ENCODE results near the gene GRK5. TPM values are rescaled to one million over a fixed set of nuclear protein-coding genes. Genes with fewer than 3 reads are reported as not detected.

The GRK5 gene
- total and polyA plus RNA-seq, 9 of the 15 experiments (the other 6 are each of a cell fraction or from before 2014, with no cell fraction given), result 0.46 to 0.83 (median 0.67) TPM; not detected in 2

DNA sequence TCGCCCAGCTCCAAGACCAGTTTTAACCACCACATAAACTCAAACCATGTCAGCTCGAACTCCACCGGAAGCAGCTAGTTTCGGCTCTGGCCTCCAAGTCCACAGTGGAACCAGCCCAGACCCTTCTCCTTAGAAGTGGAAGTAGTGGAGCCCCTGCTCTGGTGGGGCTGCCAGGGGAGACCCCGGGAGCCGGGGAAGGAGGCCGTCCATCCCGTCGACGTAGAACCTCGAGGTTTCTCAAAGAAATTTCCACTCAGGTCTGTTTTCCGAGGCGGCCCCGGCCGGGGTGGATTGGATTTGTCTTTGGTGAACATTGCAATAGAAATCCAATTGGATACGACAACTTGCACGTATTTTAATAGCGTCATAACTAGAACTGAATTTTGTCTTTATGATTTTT, 247.6 kb downstream of the GRK5 start (continued):
- no peak for TF ChIP-seq ZNF407 (IDR thresholded peaks at IDR 0.05; ENCODE audit: low read depth)
- TF ChIP-seq ZNF830 (CRISPR knock-in tag; IDR thresholded peaks at IDR 0.05), result no peak

All from K562 (cell line).